Mesendoderm (in vitro differentiated cells): Measurements from ENCODE around the gene DCAF17.

Source experiments
- DNase-seq: peaks from one replicate; pipeline ENCODE4 v3.0.0; 2013
- H2AK5ac ChIP-seq: 2 replicates; pipeline ENCODE4 v1.6.1; 2013; ENCODE audit warnings: low read length, inconsistent platforms
- H2BK120ac ChIP-seq: 2 replicates; pipeline ENCODE4 v1.6.1; 2013; ENCODE audit warnings: low read depth, mild to moderate bottlenecking, low read length, moderate library complexity, mixed read lengths
- H2BK15ac ChIP-seq: replicated peaks from 2 replicates; pipeline ENCODE4 v1.6.1; 2013; ENCODE audit warnings: low read depth, mild to moderate bottlenecking, moderate library complexity
- H2BK5ac ChIP-seq: 2 replicates; pipeline ENCODE4 v1.6.1; 2013; ENCODE audit warnings: low read length, inconsistent platforms
- H3K18ac ChIP-seq: 2 replicates; pipeline ENCODE4 v1.6.1; 2013; ENCODE audit warnings: mild to moderate bottlenecking, low read length, mixed read lengths
- H3K23ac ChIP-seq: one replicate; pipeline ENCODE4 v1.6.1; 2013; ENCODE audit warnings: low read length
- H3K27ac ChIP-seq: 2 replicates; pipeline ENCODE4 v1.5.1; 2013; ENCODE audit warnings: low read depth, mild to moderate bottlenecking, inconsistent platforms, low read length, moderate library complexity
- H3K27me3 ChIP-seq: 2 replicates; pipeline ENCODE4 v1.6.1; 2013; ENCODE audit warnings: low read length, control low read depth, mild to moderate bottlenecking, inconsistent platforms; ENCODE audit not compliant: insufficient read depth, poor library complexity
- H3K36me3 ChIP-seq: 2 replicates; pipeline ENCODE4 v1.6.1; 2013; ENCODE audit warnings: low read length, inconsistent platforms; ENCODE audit not compliant: control insufficient read depth, insufficient read depth
- H3K4ac ChIP-seq: one replicate; pipeline ENCODE4 v1.6.1; 2013; ENCODE audit warnings: low read depth, mild to moderate bottlenecking, low read length, moderate library complexity
- H3K4me1 ChIP-seq: 2 replicates; pipeline ENCODE4 v1.6.1; 2013; ENCODE audit warnings: low read depth, low read length, inconsistent platforms; ENCODE audit not compliant: control insufficient read depth
- H3K4me2 ChIP-seq: 2 replicates; pipeline ENCODE4 v1.6.1; 2013; ENCODE audit warnings: low read length
- H3K4me3 ChIP-seq: 2 replicates; pipeline ENCODE4 v1.5.1; 2013; ENCODE audit warnings: mild to moderate bottlenecking, low read length
- H3K56ac ChIP-seq: one replicate; pipeline ENCODE4 v1.6.1; 2013; ENCODE audit warnings: low read length
- H3K79me1 ChIP-seq: 2 replicates; pipeline ENCODE4 v1.6.1; 2013; ENCODE audit warnings: low read length, inconsistent platforms
- H3K79me2 ChIP-seq: 2 replicates; pipeline ENCODE4 v1.6.1; 2013; ENCODE audit warnings: mild to moderate bottlenecking, low read length; ENCODE audit not compliant: control insufficient read depth, insufficient read depth
- H3K9ac ChIP-seq: 2 replicates; pipeline ENCODE4 v1.6.1; 2013; ENCODE audit warnings: low read length, inconsistent platforms
- H4K5ac ChIP-seq: one replicate; pipeline ENCODE4 v1.6.1; 2013; ENCODE audit warnings: low read length
- H4K8ac ChIP-seq: one replicate; pipeline ENCODE4 v1.6.1; 2013; ENCODE audit warnings: low read depth, mild to moderate bottlenecking, control low read depth, low read length, moderate library complexity
- WGBS: extraction: QIAGEN DNeasy Blood & Tissue Kit; methylation state at CpG from one replicate; pipeline ENCODE4 v1.1.7; 2013; ENCODE audit warnings: low lambda C conversion rate, missing lambda C conversion rate; ENCODE audit not compliant: insufficient coverage; ENCODE audit errors: extremely low coverage; 5-methylcytosine and 5-hydroxymethylcytosine counted together

The DCAF17 gene

DNA sequence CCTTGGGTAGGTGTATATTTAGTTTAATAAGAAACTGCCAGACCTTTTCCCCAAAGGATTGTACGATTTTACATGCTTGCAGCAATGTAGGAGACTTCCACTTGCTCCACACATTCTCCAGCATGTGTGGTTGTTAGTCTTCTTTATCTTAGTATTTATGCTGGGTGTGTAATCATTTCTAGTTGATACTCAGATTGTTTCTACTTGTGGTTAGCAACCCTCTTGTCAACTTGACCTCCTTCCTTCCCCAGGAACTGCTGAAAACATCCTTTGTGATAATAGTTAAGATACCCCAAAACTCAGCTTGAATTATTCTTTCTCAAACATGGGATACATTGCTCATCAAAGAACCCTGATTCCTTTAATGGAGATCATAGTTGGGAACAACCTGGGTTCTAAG, 51.1 kb downstream of the DCAF17 start:
- Histone ChIP-seq H3K23ac (no peak overlapping the region), H3K27ac (no peak overlapping the region), H3K27me3 (no peaks in the 10 kb centered on the region), H2BK5ac (no peak overlapping the region), H3K4ac (no peak overlapping the region), H3K4me3 (no peak overlapping the region), H3K79me2 (no peaks in the 10 kb centered on the region), H4K8ac (no peak overlapping the region), H3K4me2 (no peak overlapping the region), H3K36me3 (no peaks in the 10 kb centered on the region), H2BK15ac (no peak overlapping the region), H3K79me1 (no peaks in the 10 kb centered on the region), H3K18ac (no peak overlapping the region), H2BK120ac (no peak overlapping the region), H2AK5ac (no peak overlapping the region), H4K5ac (no peak overlapping the region), H3K9ac (no peak overlapping the region), H3K56ac (no peak overlapping the region), H3K4me1 (peaks cover 5% of the 10 kb centered on the region)
- WGBS: no CpG with 5 or more reads among the region's 1 CpG
- no peak for DNase-seq

DNA sequence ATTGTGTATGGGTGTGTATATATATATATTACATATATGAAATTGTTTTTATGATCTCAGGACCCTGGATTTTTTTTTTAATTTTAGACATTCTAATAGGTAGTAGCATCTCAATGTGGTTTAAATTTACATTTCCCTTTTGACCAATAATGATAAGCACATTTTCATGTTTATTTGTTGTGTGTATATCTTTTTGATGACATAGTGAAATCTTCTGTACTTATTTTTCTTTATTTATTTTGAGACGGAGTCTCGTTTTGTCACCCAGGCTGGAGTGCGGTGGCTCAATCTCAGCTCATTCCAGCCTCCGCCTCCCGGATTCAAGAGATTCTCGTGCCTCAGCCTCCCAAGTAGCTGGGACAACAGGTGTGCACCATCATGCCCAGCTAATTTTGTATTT, 53.2 kb downstream of the DCAF17 start:
- no peak overlapping the region for H3K27ac ChIP-seq
- H3K23ac ChIP-seq: no peak overlapping the region
- no CpG with 5 or more reads among the region's 6 CpGs for WGBS
- no peak overlapping the region for H3K4me3 ChIP-seq
- H2BK15ac ChIP-seq: no peak overlapping the region
- no peak overlapping the region for H2BK5ac ChIP-seq
- no peak overlapping the region for H4K5ac ChIP-seq
- no peaks in the 10 kb centered on the region for H3K79me1 ChIP-seq
- no peaks in the 10 kb centered on the region for H3K27me3 ChIP-seq
- H3K56ac ChIP-seq: no peak overlapping the region
- H4K8ac ChIP-seq: no peak overlapping the region
- no peak overlapping the region for H3K4ac ChIP-seq
- H3K18ac ChIP-seq: no peak overlapping the region
- peaks cover 5% of the 10 kb centered on the region for H3K4me1 ChIP-seq
- H3K9ac ChIP-seq: no peak overlapping the region
- H3K36me3 ChIP-seq: no peaks in the 10 kb centered on the region
- no peak overlapping the region for H2BK120ac ChIP-seq
- no peak for DNase-seq
- no peak overlapping the region for H3K4me2 ChIP-seq
- H3K79me2 ChIP-seq: no peaks in the 10 kb centered on the region
- H2AK5ac ChIP-seq: no peak overlapping the region

DNA sequence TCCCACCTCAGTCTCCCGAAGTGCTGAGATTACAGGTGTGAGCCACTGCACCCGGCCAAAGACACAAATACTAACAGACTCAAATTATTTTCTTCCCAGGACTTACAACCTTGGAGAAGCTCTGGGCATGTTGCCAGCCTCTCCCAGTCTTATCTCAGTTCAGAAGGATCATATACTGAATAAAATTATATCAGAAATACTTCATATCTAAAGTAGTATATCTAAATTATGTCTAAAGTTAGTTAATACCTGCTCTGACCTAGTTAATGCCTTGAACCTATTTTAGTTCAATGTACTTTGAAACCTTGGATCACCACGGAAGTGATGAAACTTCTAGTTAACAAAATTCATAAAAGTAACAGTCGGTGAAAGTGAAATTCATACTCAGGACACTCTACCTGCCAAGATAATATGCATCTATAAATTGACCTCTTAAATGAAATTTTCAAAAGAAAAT, 53.8 kb downstream of the DCAF17 start:
- no peak overlapping the region for H3K27ac ChIP-seq
- no peak overlapping the region for H2AK5ac ChIP-seq
- no peak overlapping the region for H3K4me2 ChIP-seq
- no peaks in the 10 kb centered on the region for H3K36me3 ChIP-seq
- no peak overlapping the region for H2BK15ac ChIP-seq
- H3K4ac ChIP-seq: no peak overlapping the region
- no peaks in the 10 kb centered on the region for H3K27me3 ChIP-seq
- H3K4me3 ChIP-seq: no peak overlapping the region
- no peak overlapping the region for H3K9ac ChIP-seq
- H2BK120ac ChIP-seq: no peak overlapping the region
- H3K79me2 ChIP-seq: no peaks in the 10 kb centered on the region
- peaks cover under 1% of the 10 kb centered on the region for H3K4me1 ChIP-seq
- no peak overlapping the region for H2BK5ac ChIP-seq
- H3K18ac ChIP-seq: no peak overlapping the region
- WGBS: no CpG with 5 or more reads among the region's 4 CpGs
- H4K5ac ChIP-seq: no peak overlapping the region
- no peak overlapping the region for H4K8ac ChIP-seq
- no peak overlapping the region for H3K56ac ChIP-seq
- no peak overlapping the region for H3K23ac ChIP-seq
- H3K79me1 ChIP-seq: no peaks in the 10 kb centered on the region
- DNase-seq: no peak

DNA sequence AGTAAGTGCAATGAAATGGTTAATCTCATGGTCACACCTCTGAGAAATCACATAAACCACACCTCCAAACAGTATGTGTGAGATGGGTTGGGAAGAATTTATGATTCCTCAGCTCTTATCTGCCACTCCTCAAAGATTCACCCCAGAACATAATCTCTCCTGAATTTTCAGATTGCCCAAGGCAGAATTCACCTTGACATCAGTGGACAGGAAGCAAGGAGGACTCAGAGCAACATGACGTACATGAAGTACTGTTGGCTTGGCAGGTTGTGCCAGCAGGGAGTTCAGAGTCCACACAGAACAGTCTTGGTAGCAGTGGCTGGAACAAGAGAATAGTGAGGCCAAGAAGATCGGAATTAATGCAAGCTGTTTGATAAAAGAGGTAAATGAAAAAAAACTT, 56.6 kb downstream of the DCAF17 start:
- no peak overlapping the region for H3K27ac ChIP-seq
- DNase-seq: peak; percentile 33
- no peak overlapping the region for H4K5ac ChIP-seq
- WGBS: no CpG with 5 or more reads among the region's 2 CpGs
- H3K36me3 ChIP-seq: no peaks in the 10 kb centered on the region
- no peak overlapping the region for H2BK120ac ChIP-seq
- H2BK15ac ChIP-seq: no peak overlapping the region
- no peak overlapping the region for H3K9ac ChIP-seq
- no peak overlapping the region for H4K8ac ChIP-seq
- H3K4me2 ChIP-seq: no peak overlapping the region
- no peak overlapping the region for H2BK5ac ChIP-seq
- H3K4ac ChIP-seq: no peak overlapping the region
- H3K79me1 ChIP-seq: no peaks in the 10 kb centered on the region
- H2AK5ac ChIP-seq: no peak overlapping the region
- H3K4me1 ChIP-seq: no peaks in the 10 kb centered on the region
- no peak overlapping the region for H3K18ac ChIP-seq
- H3K4me3 ChIP-seq: no peak overlapping the region
- H3K56ac ChIP-seq: no peak overlapping the region
- H3K23ac ChIP-seq: no peak overlapping the region
- no peaks in the 10 kb centered on the region for H3K79me2 ChIP-seq
- no peaks in the 10 kb centered on the region for H3K27me3 ChIP-seq

DNA sequence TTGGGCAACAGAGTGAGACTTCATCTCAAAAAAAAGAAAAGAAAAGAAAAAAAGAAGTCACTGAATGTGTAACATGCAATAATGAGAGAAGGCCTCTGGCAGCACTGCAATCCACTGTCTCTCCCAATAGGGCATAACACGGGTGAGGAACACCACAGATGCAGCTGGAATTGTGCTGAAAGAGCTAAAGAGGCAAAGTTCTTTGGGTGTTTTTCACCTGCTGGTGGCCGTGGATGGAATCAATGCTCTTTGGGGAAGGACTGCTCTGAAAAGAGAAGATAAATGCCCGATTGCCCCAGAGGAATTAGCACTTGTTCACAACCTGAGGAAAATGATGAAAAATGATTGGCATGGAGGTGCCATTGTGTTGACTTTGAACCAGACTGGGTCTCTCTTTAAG, 57.3 kb downstream of the DCAF17 start:
- DNase-seq: peak; percentile 69
- no peak overlapping the region for H3K9ac ChIP-seq
- H3K18ac ChIP-seq: no peak overlapping the region
- H4K8ac ChIP-seq: no peak overlapping the region
- H3K4me1 ChIP-seq: no peaks in the 10 kb centered on the region
- H3K36me3 ChIP-seq: no peaks in the 10 kb centered on the region
- no peak overlapping the region for H2BK120ac ChIP-seq
- H3K79me2 ChIP-seq: no peaks in the 10 kb centered on the region
- H2BK15ac ChIP-seq: no peak overlapping the region
- WGBS: no CpG with 5 or more reads among the region's 3 CpGs
- H2AK5ac ChIP-seq: no peak overlapping the region
- H3K27ac ChIP-seq: no peak overlapping the region
- no peaks in the 10 kb centered on the region for H3K79me1 ChIP-seq
- H2BK5ac ChIP-seq: no peak overlapping the region
- H3K56ac ChIP-seq: no peak overlapping the region
- no peak overlapping the region for H3K4ac ChIP-seq
- H4K5ac ChIP-seq: no peak overlapping the region
- no peak overlapping the region for H3K4me3 ChIP-seq
- no peak overlapping the region for H3K23ac ChIP-seq
- H3K27me3 ChIP-seq: no peaks in the 10 kb centered on the region
- H3K4me2 ChIP-seq: no peak overlapping the region

DNA sequence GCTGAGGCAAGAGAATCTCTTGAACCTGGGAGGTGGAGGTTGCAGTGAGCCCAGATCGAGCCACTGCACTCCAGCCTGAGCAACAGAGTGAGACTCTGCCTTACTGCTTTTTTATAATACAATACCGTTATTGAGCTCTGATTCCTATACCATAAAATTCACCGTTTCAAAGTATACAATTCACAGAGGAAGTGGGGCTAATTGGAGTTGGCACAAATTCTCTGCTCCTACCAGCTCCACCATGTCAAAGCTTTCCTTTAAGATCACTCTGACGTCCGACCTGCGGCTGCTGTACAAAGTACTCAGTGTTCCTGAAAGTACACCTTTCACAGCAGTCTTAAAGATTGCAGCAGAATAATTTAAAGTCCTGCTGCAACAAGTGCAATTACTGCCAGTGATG, 58.6 kb downstream of the DCAF17 start:
- no peak overlapping the region for H3K4me3 ChIP-seq
- no peak overlapping the region for H3K18ac ChIP-seq
- WGBS: no CpG with 5 or more reads among the region's 6 CpGs
- no peak overlapping the region for H2BK5ac ChIP-seq
- no peak overlapping the region for H2BK120ac ChIP-seq
- H3K56ac ChIP-seq: no peak overlapping the region
- no peaks in the 10 kb centered on the region for H3K4me1 ChIP-seq
- no peak overlapping the region for H3K9ac ChIP-seq
- H3K4ac ChIP-seq: peak overlapping the region; percentile 55
- H3K27me3 ChIP-seq: no peaks in the 10 kb centered on the region
- no peaks in the 10 kb centered on the region for H3K36me3 ChIP-seq
- H2BK15ac ChIP-seq: no peak overlapping the region
- no peaks in the 10 kb centered on the region for H3K79me2 ChIP-seq
- no peak overlapping the region for H2AK5ac ChIP-seq
- H3K79me1 ChIP-seq: no peaks in the 10 kb centered on the region
- H3K23ac ChIP-seq: no peak overlapping the region
- no peak overlapping the region for H3K4me2 ChIP-seq
- no peak for DNase-seq
- H4K8ac ChIP-seq: no peak overlapping the region
- no peak overlapping the region for H3K27ac ChIP-seq
- no peak overlapping the region for H4K5ac ChIP-seq
